NK-92 (cell line): ENCODE results near the gene RPS17.
"Not testable (repeated sequence)": the region's sequence is repeated elsewhere in the genome, so short reads cannot be mapped to it uniquely, and the experiment has no call there.

Source experiments
- DNase-seq: peaks from one replicate; lab custom pipeline; 2025; ENCODE audit not compliant: unreplicated experiment; lab: John Stamatoyannopoulos, UW

RPS17 gene

DNA sequence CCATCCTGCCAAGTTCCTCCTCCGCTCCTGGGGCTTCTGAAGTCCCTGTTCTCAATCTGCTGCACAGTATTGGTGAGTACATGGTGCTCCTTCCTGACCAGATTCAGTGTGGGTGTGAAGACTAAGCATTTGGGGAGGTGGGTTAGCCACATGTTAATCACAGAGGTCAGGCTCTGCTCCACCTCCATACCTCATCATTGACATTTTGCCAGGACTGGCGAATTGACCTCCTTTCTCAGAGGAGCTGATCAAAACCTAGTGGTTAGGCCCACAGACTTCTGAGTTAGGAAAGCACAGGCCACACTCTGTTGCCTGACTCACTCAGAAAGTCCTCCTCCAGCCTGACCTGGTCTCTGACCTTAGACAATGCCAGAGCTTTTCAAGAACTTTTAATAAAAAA lies 8.4 kb upstream of the RPS17 start:
- DNase-seq, result no peak

DNA sequence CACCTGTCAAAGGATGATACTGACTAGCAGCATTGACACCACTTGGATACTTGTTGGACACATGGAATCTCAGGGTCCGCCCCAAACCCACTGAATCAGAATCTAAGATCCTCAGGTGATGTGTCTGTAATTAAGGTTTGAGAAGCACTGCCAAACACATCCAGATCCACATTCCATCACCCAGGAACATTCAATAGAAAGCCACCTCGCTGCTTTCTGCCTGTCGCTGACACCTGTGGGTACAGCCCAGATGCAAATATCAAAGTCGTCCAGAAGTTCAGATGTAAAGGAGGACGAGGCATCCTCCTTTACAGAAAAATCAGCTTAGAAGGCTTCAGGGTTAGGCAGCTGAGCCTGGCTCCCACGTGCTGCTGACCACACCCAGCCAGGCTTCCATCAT lies 5.2 kb upstream of the RPS17 start:
- no peak for DNase-seq

DNA sequence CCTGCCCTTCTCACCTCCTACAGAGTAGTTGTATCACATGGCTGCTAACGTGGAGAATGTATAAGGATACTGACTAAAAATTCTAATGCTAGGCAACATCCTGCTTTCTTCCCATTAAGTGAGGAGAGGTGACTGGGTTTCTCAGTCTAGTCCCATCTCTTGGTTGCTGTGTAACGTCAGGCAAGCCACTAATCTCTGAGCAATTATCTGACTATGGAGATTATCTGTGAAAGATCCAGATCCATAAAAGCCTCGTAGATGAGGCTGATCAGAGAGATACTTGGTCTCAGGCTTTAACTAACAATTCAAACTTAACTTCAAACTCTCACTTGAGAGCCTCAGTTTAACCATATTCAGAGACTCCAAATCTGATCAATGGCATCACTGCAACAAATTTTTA lies 4.7 kb upstream of the RPS17 start:
- DNase-seq, result no peak

DNA sequence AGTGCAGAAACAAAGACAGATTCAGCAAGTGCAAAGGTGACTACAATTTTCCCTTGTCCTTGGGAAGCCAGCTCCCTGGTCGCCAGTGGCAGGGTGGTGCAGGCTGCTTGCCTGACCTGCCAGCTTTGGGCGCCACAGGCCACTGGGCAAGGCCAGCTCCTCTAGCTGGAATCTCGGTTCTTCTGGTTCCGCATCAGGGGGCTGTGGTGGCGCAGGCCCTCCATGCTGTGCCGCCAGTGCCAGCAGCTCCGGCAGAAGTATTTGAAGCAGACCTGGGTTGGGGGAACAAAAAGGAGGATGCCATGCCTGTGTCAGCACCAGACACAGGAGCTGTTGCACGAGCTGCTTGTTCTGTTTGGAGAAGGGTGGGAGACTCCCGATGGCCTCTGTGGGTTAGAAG lies 4.2 kb upstream of the RPS17 start:
- DNase-seq, result no peak

DNA sequence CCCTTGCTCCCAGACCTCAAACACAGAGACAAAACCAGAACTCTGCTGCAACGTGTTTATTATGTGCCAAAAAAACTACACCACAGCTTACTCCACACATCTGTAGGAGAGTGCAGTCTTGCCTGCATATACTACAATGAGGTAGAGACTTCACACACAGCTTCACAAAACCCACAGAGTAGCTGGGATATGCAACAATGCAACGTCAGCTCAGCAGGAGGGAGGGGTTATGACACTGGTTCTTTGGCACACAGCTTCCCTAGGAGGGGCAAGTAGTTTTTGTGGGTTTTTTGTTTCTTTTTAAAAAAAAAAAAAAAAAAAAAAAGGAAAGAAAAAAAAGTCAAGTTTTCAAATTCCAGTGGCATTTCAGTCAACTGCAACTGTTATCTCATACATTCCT lies 2.9 kb upstream of the RPS17 start:
- no peak for DNase-seq

DNA sequence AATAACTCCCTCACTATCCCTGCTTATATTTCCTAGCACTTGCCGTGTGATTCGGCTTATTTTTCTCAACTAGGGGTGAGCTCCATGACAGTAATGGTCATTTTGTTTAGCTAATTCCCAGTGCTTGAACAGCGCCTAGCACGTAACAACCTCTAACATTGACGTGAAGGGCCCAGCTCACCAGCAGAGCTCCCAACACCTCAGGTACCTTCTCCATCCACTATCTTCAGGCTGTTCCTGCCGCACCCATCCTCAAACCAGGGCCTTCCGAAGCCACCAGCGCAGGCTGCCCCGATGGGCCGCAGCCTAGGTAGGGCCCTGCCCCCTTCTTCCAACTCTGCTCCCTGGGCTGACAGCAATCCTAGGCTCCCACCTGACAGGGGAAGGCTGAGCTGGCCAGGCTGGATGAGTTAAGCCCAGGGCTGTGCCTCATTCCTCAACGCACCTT lies 751 bp upstream of the RPS17 start:
- no peak for DNase-seq

DNA sequence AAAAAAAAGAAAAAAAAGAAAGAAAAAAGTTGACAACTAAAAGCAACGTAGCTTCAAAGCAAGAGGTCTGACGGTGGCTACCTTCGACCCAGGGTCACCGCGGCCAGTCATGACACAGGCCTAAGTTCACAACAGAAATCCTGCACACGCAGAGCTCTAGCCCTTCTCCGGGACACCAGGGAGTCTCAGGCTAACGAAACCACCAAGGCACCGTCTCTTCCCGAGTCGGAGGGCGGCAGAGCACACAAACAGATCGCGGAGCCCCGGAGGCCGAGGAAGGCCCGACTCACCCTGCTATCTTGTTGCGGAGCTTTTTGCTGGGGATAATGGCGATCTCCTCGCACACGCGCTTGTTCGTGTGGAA lies 584 bp downstream of the RPS17 start:
- no peak for DNase-seq

DNA sequence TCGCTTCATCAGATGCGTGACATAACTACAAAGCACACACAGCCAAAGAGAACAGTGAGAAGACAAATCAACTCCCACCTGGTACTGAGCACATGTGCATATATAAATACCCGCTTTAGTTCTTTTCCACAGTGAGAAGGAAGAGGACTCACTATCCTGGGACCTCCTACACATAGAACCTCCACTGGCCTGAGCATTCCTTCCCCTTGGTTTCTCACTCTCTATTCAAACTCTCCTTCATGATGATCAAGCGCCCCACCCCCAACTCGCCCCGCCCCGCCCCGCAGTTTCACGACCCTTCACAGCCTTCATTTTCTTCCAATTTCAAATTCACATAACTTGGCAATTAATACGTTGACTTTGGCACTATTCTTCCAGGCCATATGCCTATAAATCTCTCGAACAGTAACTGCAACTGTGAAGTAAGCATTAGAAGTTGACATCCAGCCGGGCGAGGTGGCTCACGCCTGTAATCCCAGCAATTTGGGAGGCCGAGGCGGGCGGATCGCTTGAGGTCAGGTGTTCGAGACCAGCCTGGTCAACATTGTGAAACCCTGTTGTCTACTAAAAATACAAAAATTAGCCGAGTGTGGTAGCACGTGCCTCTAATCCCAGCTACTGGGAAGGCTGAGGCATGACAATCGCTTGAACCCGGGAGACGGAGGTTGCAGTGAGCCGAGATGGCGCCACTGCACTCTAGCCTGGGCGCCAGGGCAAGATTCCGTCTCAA lies 1.1 kb downstream of the RPS17 start:
- no peak for DNase-seq

DNA sequence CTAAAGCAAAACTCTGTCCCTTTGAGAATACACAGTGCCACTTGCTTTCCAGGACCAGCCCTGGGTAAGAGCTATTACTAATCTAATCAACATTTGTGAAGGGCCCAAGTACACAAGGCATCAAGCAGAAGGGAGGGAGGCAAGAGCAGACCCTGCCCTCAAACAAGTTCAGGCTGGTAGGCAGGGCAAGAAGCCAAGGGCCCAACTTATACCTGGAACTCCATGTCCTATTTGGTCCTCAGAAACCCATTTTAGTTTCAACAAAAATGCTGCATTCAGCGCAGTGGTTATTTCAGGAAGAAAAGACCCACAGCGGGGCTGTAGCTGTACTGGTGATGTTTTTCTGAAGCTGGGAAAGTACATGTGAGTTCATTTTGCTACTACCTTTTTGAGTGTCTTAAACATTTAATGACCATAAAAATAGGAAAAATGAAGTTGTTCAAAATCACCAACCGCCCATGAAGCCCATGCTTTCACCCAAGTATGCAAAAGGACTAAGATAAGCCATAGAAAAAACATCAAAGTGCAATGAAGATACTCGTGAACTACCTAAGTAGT lies 2.8 kb downstream of the RPS17 start:
- DNase-seq, result no peak

DNA sequence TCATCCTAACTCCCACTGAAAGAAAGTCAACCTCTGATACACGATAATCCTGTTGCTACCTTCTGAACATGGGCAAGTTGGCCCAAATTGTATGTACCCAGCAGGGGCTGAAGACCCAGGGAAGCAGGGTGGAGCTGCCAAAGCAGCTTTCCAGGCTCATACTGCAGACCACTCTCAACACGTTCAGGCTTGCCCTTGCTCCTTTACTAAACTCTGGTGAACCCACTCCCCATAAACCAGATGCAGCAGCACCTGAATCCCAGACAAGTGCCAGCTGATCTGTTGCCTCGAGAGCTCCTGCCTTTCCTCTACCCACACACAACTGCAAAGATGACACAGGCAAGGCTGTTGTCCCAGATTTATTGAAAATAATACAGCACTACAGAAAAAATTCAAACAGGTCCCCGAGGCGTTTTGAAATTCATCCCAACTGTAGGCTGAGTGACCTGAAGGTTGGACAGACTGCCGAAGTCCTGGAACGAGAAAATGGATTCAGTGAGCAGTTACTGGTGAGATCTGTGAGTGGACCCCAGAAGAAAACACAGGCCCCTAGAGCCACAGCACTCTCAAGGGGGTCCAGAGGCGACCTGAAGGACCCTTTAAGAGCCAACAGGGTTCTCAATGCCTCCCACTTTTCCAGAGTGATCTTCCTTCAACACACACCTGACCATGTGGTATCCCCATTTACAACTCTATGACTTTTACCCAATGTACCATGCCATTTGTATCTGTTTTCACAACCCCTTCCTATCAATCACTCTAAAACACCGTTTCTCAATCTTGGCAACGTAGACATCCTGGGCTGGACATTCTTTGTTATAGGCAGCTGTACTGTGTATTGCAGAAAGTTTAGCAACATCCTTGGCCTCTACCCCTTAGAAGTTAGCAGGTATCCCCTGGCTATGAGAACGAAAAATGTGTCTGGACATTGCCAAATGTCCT lies 3.6 kb downstream of the RPS17 start:
- no peak for DNase-seq

DNA sequence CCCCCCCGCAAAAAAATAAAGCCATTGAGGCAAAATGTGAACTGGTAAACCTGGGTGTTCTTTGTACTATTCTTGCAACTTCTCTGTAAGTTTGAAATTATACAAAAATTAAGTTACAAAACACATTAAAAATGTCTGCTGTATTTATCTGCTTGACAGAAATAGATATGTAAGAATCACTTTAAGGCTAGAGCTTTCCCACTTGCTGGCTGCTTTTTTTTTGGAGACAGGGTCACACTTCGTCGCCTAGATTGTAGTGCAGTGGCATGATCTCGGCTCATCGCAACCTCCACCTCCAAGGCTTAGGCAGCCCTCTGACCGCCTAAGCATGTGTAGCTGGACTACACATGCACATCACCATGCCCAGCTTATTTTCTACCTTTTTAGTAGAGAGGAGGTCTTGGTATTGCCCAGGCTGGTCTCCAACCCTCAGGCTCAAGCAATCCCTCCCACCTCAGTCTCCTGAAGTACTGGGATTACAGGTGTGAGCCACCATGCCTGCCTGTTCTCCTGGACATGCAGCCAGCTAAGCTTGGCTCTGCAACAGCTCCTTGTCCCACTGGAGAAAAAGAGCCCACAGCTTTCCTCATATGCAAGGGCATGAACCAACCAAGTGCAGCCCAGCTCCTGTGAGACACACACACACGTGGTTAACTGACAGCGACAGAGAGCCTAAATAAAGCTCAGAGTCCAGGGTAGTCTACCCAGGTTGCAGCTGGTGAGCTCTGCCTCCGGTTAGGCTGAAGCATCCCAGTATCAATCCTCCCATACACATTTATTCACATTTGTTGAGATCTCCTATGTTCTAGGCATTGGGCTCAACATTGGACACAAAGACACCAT lies 4.5 kb downstream of the RPS17 start:
- DNase-seq, result no peak

DNA sequence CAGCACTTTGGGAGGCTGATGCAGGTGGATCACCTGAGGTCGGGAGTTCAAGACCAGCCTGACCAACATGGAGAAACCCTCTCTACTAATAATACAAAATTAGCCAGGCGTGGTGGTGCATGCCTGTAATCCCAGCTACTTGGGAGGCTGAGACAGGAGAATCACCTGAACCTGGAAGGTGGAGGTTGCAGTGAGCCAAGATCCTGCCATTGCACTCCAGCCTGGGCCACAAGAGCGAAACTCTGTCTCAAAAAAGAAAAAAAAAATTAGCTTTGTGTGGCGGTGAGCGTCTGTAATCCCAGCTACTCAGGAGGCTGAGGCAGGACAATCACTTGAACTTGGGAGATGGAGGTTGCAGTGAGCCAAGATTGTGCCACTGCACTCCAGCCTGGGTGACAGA lies 5.1 kb downstream of the RPS17 start:
- not testable (repeated sequence) for DNase-seq

DNA sequence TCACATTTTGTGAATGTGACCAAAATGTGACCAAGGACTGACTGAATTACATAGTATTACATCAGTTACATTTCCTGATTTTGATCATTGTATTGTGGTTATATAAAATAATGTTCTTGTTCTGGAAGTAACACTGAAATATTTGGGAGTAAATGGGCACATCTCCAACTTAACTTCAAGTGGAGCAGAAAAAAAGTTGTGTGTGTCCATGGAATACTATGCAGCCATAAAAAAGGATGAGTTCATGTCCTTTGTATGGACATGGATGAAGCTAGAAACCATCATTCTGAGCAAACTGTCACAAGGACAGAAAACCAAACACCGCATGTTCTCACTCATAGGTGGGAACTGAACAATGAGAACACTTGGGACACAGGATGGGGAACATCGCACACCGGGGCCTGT lies 5.8 kb downstream of the RPS17 start:
- not testable (repeated sequence) for DNase-seq

DNA sequence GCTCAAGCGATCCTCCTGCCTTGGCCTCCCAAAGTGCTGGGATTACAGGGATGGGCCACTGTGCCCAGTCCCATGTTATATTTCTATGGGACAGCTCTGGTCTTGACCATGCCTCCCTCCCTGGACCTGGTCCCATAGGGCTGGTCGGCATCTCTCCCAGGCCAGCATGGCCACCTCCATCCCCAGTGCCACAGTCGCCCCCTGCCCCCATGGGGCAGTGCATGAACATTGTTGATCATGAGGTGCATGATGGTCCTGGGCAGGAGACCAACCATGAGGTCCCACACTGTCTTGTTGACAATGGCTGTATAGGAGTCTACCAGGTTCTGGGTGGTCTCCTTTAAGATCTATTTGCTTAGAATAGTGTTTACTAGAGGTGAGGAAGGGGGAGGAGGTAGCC lies 6.5 kb downstream of the RPS17 start:
- DNase-seq, result no peak

DNA sequence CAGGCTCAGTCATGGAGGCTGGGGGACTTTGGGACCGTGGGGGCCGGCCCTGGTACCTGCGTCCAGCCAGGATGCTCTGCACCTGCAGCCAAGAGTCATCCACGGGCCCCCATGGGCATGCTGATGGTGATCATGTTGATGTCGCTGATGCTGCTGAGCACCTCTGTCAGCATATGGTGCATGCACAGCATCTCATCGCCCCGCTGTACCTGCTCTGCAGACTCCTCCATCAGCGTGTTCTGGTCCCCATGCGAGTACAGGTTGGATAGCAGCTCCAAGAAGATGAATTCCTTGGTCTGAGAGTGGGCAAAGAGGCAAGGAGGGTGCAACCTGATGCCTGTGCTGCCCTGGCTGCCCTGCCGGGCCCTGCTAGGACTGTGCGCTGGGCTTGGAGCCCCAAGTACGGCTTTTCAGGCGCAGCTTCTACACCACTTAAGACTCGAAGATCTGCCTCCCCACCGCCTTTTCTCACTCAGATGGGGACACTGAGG lies 7.2 kb downstream of the RPS17 start:
- no peak for DNase-seq

DNA sequence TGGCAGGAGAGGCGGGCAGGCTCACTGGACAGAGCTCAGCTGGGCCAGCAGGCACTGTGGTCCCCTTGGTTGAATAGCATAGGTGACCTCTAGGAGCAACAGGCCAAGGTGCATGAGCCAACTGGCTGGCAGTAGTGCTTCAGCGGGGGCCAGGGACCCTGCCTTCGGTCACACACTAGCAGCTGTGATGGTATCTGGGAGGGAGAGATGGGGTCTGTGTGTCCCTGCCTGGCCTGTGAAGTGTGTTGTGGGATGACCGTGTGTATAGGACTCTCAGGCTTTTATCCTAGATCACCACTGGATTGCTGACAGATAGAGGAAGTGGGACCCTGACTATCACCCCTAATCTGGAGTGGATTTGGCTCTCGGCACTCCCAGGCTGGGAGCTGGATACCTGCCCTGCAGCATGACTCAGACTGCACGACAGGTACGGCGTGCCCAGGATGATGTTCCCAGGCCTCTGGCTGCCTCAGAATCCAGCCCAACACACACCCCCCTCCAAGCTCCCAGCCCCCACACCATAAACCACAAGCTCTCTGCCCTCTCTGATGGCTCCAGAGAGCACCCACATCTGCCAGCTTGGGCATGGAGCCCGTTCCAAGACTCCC lies 7.8 kb downstream of the RPS17 start:
- no peak for DNase-seq

DNA sequence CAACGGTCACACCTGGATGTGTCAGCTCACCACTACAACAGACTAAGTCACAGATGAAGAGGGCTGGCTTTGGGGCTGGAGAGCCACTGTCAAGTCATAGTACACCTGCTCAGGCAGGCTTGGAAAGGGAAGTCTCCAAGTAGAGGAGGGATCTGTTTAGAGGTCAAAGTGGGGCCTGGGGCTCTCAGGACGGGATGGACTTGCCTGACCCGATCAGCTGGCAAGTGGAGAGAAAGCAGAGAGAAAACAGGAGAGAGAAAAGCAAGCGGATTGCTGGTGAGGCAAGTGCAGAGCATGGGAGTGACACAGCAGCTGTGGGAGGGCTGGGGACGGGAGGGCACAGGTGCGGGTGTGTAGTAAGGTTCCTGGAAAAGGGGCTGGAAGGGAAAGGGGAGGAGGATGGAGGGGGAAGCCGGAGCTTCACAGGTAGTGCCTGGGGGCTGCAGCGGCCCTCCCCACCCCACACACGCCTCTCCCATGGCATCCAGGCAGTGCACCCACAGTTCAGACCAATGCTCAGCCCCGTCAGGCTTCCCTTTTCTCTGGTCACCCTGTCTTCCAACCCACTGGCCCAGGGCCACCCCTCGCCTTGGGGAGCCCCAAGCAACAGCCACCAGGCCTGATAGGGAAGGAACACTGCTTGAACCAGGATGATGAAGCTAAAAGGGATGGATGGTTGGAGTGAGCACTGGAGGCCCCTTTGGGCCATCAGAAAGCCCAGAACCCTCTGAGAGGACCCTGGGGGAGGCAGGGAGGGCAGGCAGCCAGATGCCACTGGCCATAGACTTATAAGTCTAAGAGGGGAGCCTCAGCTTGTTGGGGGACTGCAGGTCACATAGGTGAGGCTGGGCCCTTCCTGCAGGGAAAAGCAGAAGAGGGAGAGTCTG lies 8.5 kb downstream of the RPS17 start:
- no peak for DNase-seq

DNA sequence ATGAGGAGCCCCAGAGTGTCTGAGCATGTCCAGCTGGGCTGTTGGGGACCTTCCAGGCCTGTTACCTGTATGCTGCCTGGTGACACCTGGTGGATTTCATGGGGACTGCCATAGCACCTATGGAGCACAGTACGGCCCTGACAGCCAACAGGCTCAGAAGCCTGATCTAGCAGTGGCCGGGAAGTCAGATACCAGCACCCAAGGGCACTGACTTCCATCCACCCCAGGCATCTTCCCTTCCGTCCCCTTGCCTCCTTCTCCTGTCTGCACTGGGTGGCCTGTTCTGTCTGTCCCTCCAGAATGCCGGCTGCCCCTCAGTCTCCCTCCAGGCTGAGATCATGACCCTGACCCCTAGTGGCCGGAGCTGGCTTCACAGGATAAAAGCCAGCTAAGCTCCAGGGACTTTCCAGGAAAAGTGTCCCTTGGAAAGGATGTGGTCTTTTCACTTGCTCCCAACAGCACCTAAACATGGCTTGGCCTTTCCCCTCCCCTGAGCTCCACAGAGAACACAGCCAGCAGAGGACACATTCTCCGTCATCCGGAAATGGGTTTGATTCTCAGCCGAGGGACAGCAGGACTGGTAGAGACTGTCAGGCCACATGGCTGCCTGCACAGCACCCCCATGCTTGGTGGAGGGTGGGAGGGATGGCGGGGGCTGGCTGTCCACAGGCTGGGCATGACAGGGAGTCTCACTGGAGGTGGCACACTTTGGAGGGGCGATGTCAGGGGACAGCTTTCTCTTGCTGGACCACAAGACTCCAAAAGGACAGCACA lies 9.5 kb downstream of the RPS17 start:
- DNase-seq, result no peak

DNA sequence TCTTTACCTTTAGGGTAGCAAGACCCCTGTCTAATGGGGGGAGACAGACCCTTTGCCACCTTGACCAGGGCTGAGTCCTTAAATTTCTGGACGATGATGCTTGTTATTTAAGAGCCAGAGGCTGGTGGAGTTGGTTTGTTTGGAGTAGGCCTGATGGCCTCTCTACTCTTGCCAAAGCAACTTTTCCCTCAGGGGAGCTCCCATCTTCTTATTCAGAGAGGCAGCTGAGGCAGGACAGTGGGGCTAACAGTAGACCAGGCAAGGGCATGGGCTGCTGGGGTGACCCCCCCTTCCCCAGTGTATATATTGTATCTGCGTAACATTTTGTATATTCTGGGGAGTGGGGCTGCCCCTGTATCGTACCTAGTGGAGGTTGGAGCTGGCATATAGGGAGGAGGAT lies 10.3 kb downstream of the RPS17 start:
- no peak for DNase-seq
